ENCODE data around the gene NENF.
A peak's percentile ranks its signal among the peaks of the same experiment; 100 is the strongest.
"Not testable (repeated sequence)": the region's sequence is repeated elsewhere in the genome, so short reads cannot be mapped to it uniquely, and the experiment has no call there.

NENF gene
- total RNA-seq = 10.1 to 26.3 (median 21.0) reads per million in 9 experiments

GRCh38 chr1:212432661-212433576 lies at the start of gene NENF:
NENF (plus strand) TSS chr1:212432920; CDS start chr1:212432944, 24 bp downstream.
- Mint-ChIP-seq H3K9me3 (no peaks in the 10 kb centered on the region), H3K27ac (peak within 1 kb of the TSS; percentile 41 to 62), H3K4me3 (peak within 1 kb of the TSS; percentile 74 to 80), H3K36me3 (ENCODE audit: insufficient read depth) (no peaks in the 10 kb centered on the region), H3K27me3 (no peaks in the 10 kb centered on the region), H3K4me1 (ENCODE audit: low read depth in 2 of 2) (peaks cover 13 to 32% of the 10 kb centered on the region in 2 donors)
- DNase-seq = peak; percentile 58 to 72 (median 71)
- ATAC-seq (replicated peaks) = peak; percentile 98

- Mint-ChIP-seq H3K9me3 (no peaks in the 10 kb centered on the region), H3K4me1 (ENCODE audit: low read depth in 2 of 2) (peaks cover 13 to 14% of the 10 kb centered on the region in 2 donors), H3K27me3 (no peaks in the 10 kb centered on the region), H3K4me3 (no peak overlapping the region), H3K36me3 (ENCODE audit: insufficient read depth) (peaks cover 20% of the 10 kb centered on the region), H3K27ac (peak overlapping the region; percentile 38 to 78)
- DNase-seq (no peak), ATAC-seq (replicated peaks) (no peak)
Observed at GRCh38 chr1:212386029-212386428, 46.7 kb upstream of the NENF start.

- ATAC-seq (replicated peaks) (no peak), DNase-seq (no peak)
- Mint-ChIP-seq H3K4me3 (no peak overlapping the region), H3K27ac (no peak overlapping the region), H3K4me1 (ENCODE audit: low read depth in 2 of 2) (peaks cover 21% of the 10 kb centered on the region in 2 donors), H3K27me3 (no peaks in the 10 kb centered on the region), H3K9me3 (no peaks in the 10 kb centered on the region), H3K36me3 (ENCODE audit: insufficient read depth) (peaks cover 14% of the 10 kb centered on the region)
Observed at GRCh38 chr1:212388985-212389716, 43.6 kb upstream of the NENF start.

GRCh38 chr1:212395678-212396437 lies 36.9 kb upstream of the NENF start:
- H3K9me3 Mint-ChIP-seq; H3K4me3 Mint-ChIP-seq; H3K27me3 Mint-ChIP-seq; H3K27ac Mint-ChIP-seq; ATAC-seq (replicated peaks); DNase-seq; H3K36me3 Mint-ChIP-seq (ENCODE audit: insufficient read depth): not testable (repeated sequence)
- peaks cover 12 to 14% of the 10 kb centered on the region in 2 donors for H3K4me1 Mint-ChIP-seq (ENCODE audit: low read depth in 2 of 2)

GRCh38 chr1:212396638-212397037 lies 36.1 kb upstream of the NENF start:
- H3K27ac Mint-ChIP-seq = no peak overlapping the region
- peaks cover 12% of the 10 kb centered on the region in 2 donors for H3K4me1 Mint-ChIP-seq (ENCODE audit: low read depth in 2 of 2)
- H3K36me3 Mint-ChIP-seq (ENCODE audit: insufficient read depth) = peaks cover 1% of the 10 kb centered on the region
- DNase-seq (no peak), ATAC-seq (replicated peaks) (no peak)
- no peak overlapping the region for H3K4me3 Mint-ChIP-seq
- no peaks in the 10 kb centered on the region for H3K9me3 Mint-ChIP-seq
- H3K27me3 Mint-ChIP-seq = no peaks in the 10 kb centered on the region

GRCh38 chr1:212397171-212397570 lies 35.5 kb upstream of the NENF start:
- DNase-seq = no peak
- Mint-ChIP-seq H3K27me3 (no peaks in the 10 kb centered on the region), H3K27ac (no peak overlapping the region), H3K4me1 (ENCODE audit: low read depth in 2 of 2) (peaks cover 12% of the 10 kb centered on the region in 2 donors), H3K36me3 (ENCODE audit: insufficient read depth) (peaks cover 4% of the 10 kb centered on the region), H3K4me3 (no peak overlapping the region), H3K9me3 (no peaks in the 10 kb centered on the region)
- ATAC-seq (replicated peaks) = no peak

- no peaks in the 10 kb centered on the region for H3K27me3 Mint-ChIP-seq
- peaks cover 11% of the 10 kb centered on the region for H3K36me3 Mint-ChIP-seq (ENCODE audit: insufficient read depth)
- DNase-seq (no peak), ATAC-seq (replicated peaks) (no peak)
- H3K27ac Mint-ChIP-seq = no peak overlapping the region
- H3K4me3 Mint-ChIP-seq = no peak overlapping the region
- H3K9me3 Mint-ChIP-seq = no peaks in the 10 kb centered on the region
- H3K4me1 Mint-ChIP-seq (ENCODE audit: low read depth in 2 of 2) = peaks cover 5 to 9% of the 10 kb centered on the region in 2 donors
Observed at GRCh38 chr1:212401042-212401441, 31.7 kb upstream of the NENF start.

GRCh38 chr1:212401838-212402582 lies 30.7 kb upstream of the NENF start:
- H3K27me3 Mint-ChIP-seq = no peaks in the 10 kb centered on the region
- H3K36me3 Mint-ChIP-seq (ENCODE audit: insufficient read depth) = peaks cover 11% of the 10 kb centered on the region
- H3K27ac Mint-ChIP-seq = no peak overlapping the region
- peaks cover 5 to 9% of the 10 kb centered on the region in 2 donors for H3K4me1 Mint-ChIP-seq (ENCODE audit: low read depth in 2 of 2)
- no peaks in the 10 kb centered on the region for H3K9me3 Mint-ChIP-seq
- DNase-seq = no peak
- H3K4me3 Mint-ChIP-seq = no peak overlapping the region
- ATAC-seq (replicated peaks) = no peak

GRCh38 chr1:212402666-212403321 lies 29.9 kb upstream of the NENF start:
- ATAC-seq (replicated peaks) (no peak), DNase-seq (no peak)
- H3K4me1 Mint-ChIP-seq (ENCODE audit: low read depth in 2 of 2) = peaks cover 5 to 9% of the 10 kb centered on the region in 2 donors
- no peak overlapping the region for H3K27ac Mint-ChIP-seq
- peaks cover 18% of the 10 kb centered on the region for H3K36me3 Mint-ChIP-seq (ENCODE audit: insufficient read depth)
- H3K9me3 Mint-ChIP-seq = no peaks in the 10 kb centered on the region
- no peaks in the 10 kb centered on the region for H3K27me3 Mint-ChIP-seq
- no peak overlapping the region for H3K4me3 Mint-ChIP-seq

- no peaks in the 10 kb centered on the region for H3K27me3 Mint-ChIP-seq
- H3K36me3 Mint-ChIP-seq (ENCODE audit: insufficient read depth) = peaks cover 29% of the 10 kb centered on the region
- DNase-seq (no peak), ATAC-seq (replicated peaks) (no peak)
- H3K4me1 Mint-ChIP-seq (ENCODE audit: low read depth in 2 of 2) = peaks cover 23 to 36% of the 10 kb centered on the region in 2 donors
- H3K9me3 Mint-ChIP-seq = no peaks in the 10 kb centered on the region
- H3K4me3 Mint-ChIP-seq = no peak overlapping the region
- H3K27ac Mint-ChIP-seq = no peak overlapping the region
Observed at GRCh38 chr1:212410231-212410820, 22.4 kb upstream of the NENF start.

GRCh38 chr1:212412374-212412773 lies 20.3 kb upstream of the NENF start:
- no peak overlapping the region for H3K27ac Mint-ChIP-seq
- peaks cover 25% of the 10 kb centered on the region for H3K36me3 Mint-ChIP-seq (ENCODE audit: insufficient read depth)
- H3K4me3 Mint-ChIP-seq = peak overlapping the region in 1 of 2 donors; percentile 99
- no peaks in the 10 kb centered on the region for H3K27me3 Mint-ChIP-seq
- H3K9me3 Mint-ChIP-seq = no peaks in the 10 kb centered on the region
- no peak for DNase-seq
- no peak for ATAC-seq (replicated peaks)
- peaks cover 23 to 38% of the 10 kb centered on the region in 2 donors for H3K4me1 Mint-ChIP-seq (ENCODE audit: low read depth in 2 of 2)

GRCh38 chr1:212413902-212414327 lies 18.8 kb upstream of the NENF start:
- Mint-ChIP-seq H3K27ac (peak overlapping the region; percentile 22 to 83), H3K4me3 (peak overlapping the region; percentile 98 to 99), H3K27me3 (no peaks in the 10 kb centered on the region), H3K9me3 (no peaks in the 10 kb centered on the region), H3K4me1 (ENCODE audit: low read depth in 2 of 2) (peaks cover 23 to 38% of the 10 kb centered on the region in 2 donors), H3K36me3 (ENCODE audit: insufficient read depth) (peaks cover 11% of the 10 kb centered on the region)
- ATAC-seq (replicated peaks) (no peak), DNase-seq (peak in 1 of 3 experiments; percentile 21)

Data from effector memory CD8-positive, alpha-beta T cell (primary cell).